HFF-Myc (cell line): Measurements from ENCODE around the gene LYRM4.

Source experiments
- DNase-seq: peaks from one replicate; pipeline ENCODE4 v3.0.0-alpha.2; 2011; ENCODE audit warnings: low read depth; ENCODE audit errors: extremely low read depth
- H3K4me3 ChIP-seq: replicated peaks from 2 replicates; pipeline ENCODE4 v1.5.1; 2011; ENCODE audit warnings: low read depth, mild to moderate bottlenecking, control low read depth, low read length
- CTCF ChIP-seq: IDR thresholded peaks from 2 replicates; pipeline ENCODE4 v1.5.1; 2012; ENCODE audit warnings: mild to moderate bottlenecking, low read depth, low read length, control low read depth; ENCODE audit errors: missing control alignments

LYRM4 gene

DNA sequence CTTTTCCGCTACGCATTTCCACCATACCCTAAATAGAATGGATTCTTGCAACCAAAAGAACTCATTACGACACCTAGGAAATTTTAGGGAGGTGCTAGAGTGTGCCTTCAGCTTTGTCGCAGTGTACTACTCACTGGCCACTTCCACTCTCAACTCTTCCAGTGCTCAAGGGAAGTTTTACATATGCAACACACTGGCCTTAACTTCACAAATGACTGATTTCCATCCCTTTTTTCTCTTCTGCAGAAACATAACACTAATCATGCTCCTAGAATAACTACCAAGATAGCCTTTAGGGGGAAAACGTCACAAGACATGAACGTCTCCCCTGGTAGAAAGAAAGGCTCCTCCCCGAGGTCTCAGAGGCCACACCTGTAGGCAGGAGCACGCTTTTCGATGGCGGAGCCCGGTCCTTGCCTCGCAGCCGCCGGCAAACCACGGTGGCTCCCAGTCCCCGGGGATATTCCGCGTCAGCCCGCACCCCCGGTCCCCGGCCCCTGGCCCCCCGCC lies 584 bp downstream of the LYRM4 start:
- H3K4me3 ChIP-seq: peak overlapping the region; percentile 78
- TF ChIP-seq CTCF: no peak
- DNase-seq: peak; percentile 29

GRCh38 chr6:5259428-5259827 lies 1.3 kb downstream of the LYRM4 start:
- TF ChIP-seq CTCF: no peak
- DNase-seq: no peak
- H3K4me3 ChIP-seq: peak overlapping the region; percentile 78

- H3K4me3 ChIP-seq: no peak overlapping the region
- no peak for TF ChIP-seq CTCF
- DNase-seq: no peak
Observed at GRCh38 chr6:5257400-5257799, 3.4 kb downstream of the LYRM4 start.

- H3K4me3 ChIP-seq: no peak overlapping the region
- no peak for TF ChIP-seq CTCF
- no peak for DNase-seq
Observed at GRCh38 chr6:5256952-5257351, 3.8 kb downstream of the LYRM4 start.

GRCh38 chr6:5250911-5251310 lies 9.8 kb downstream of the LYRM4 start:
- DNase-seq: no peak
- H3K4me3 ChIP-seq: no peak overlapping the region
- TF ChIP-seq CTCF: no peak

DNA sequence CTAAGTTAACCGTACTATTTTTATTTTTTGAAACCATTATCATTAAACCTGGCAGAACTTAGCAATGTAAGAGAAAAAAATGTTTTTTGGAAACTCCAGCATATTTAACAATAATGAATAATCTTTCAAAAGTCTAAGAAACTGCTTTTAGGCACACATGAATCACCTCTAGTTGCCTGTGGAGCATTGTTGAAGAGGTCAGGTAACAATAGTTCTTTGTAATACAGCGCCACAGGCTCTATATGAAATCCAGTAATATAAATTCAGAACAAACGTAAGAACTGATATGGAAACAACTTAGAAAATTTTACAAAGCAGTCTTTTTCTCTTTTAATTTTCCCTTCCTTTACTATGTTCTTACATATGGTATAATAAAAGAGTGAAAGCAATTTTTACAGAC lies 10.3 kb downstream of the LYRM4 start:
- TF ChIP-seq CTCF: no peak
- no peak for DNase-seq
- H3K4me3 ChIP-seq: no peak overlapping the region

DNA sequence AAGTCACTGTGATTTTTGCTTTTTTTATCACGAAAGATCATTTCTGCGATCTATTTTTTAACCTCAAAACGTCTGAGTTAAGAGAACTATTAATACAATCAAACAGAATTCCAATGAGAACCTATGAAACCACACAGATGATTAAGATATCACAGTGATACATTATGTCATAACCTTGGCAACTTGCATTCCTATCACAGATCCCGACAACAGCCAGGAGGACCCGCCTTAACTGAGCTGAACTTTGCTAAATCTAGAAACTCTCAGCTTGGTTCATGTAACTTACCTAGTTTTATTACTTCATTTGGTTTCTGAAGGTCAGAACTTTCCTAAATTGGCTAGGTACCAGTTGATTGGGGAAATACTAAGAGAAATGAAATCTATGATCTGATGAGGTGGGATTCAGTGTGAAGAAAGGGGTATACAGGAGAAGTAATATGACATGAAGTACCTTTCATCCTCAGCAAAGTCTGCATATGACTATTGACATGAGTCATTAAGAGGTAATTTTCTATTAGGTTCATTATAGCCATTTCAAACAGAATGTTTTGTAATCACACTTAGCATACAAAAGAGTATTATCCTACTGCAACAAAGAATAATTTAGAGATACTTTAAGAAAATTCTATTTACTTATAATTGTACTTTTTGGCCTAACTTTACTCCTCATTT lies 11.2 kb downstream of the LYRM4 start:
- no peak for DNase-seq
- no peak overlapping the region for H3K4me3 ChIP-seq
- no peak for TF ChIP-seq CTCF
